CD4-positive, alpha-beta T cell treated with Interleukin-17A for 4 hours (primary cell): ENCODE results near the gene MDH1.
"Not testable (repeated sequence)": the region's sequence is repeated elsewhere in the genome, so short reads cannot be mapped to it uniquely, and the experiment has no call there.

ENCODE experiments used
- DNase-seq: peaks from one replicate; pipeline ENCODE4 v3.0.0-alpha.2; 2020; ENCODE audit warnings: mixed read lengths

MDH1 gene

DNA sequence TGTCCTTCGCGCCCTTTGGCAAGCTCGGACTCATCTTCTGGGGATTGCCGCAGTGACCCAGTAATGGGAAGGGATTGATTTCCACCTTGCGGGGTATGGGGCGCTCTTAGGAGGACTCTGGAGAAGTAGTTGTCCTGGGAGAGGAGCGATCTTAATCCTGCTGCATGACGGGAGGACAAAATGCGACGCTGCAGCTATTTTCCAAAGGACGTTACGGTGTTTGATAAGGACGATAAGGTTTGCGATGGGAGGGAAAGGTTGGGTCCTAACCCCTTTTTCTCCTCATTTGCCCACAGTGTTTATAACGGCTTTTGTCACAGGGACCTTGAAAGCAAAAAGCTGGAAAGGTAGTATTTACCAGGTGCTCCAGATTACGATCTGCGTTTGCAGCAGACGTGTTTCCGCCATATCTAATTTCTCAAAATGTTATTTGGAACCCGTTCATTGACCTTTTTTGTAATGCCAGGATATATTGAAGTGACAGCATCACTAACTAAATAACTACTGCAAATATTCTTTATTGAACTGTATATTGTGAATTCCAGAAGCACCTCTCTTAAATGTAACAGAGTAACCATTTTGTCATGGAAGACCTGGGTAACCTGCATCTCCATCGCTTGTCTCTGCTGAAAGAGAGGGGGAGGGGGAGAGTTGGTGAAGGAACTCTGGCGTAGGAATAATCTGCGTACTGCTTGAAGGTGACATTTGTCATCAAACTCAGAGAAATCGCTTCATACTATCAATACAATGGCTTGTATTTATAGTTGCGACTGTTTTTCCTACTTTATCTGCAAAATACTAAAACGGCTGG, 590 bp downstream of the MDH1 start:
- DNase-seq: no peak

DNA sequence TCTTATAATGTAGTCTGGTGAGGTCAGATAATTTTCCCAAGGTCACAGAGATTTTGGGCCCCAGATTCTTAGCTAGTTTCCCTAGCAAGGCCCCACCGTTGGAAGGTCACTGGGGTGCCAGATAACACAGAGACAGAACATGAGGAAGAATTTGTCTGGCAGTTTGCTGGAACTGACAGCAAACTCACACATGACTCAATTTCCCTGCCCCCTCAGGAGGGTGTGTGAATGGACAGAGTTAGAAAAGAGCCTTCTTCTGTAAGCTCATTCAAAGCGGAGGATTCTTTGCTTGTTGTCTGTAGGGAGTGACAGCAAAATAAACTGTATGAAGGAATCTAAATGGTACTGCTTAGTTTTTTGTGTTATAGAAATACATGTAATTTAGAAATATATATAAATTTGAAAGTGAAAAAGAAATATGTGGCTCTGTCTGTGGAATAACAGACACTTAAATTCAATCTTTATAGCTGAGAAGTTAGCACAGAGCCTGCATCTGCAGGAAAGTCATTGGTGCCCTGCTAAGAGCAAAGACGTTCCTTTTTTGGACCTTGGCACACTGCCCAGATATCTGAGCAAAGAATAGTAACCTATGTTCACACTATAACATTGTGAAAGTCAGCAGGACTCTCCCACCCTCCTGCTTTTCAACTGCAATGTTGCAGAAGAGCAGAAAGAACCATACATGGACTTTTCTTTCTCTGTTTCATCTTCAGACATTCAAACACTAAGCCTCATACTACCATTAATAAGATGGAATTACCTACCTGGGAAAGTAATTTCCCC, 2.1 kb downstream of the MDH1 start:
- DNase-seq: no peak

GRCh38 chr2:63591566-63592175, 2.9 kb downstream of the MDH1 start:
- no peak for DNase-seq

DNA sequence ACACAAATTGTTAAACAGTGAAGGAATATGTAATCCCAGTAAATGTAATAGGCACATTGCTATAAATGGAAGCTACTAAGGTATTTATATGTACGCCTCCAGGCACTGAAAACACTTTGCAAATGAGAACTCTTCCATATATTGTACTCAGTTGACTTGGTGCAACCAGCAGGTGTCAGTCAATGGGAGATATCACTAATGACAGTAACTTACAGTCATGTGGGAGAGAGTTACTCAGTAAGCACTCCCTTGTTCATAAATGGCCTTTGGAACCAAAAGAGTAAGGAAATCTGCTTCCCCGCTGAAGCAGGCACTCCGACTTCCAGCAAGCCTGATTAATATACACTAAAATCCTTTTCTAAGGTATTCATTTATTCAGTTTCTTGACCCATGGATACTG, 5.9 kb downstream of the MDH1 start:
- DNase-seq: no peak

DNA sequence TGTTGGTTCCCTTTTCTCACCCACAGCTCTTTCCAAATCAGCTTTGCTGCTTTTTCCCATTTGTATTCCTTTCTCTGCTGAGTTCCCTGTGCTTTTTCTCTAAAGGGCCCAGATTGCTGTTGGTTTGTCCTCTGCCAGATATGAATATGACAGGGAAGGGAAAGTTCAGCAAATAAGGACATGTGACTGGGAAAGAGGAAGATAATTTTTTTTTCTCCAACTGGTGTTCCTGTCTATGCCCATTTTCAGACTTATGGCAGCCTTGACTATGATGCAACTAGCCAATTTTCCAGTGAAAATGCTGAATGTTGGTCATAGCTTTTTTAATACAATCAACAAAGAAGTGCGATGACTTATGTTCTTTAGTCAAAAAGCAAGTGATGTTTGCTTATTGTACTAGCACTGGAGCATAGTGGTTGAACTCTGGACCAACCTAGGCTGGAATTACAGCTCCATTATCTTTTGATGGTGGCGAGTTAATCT, 7.7 kb downstream of the MDH1 start:
- DNase-seq: no peak

DNA sequence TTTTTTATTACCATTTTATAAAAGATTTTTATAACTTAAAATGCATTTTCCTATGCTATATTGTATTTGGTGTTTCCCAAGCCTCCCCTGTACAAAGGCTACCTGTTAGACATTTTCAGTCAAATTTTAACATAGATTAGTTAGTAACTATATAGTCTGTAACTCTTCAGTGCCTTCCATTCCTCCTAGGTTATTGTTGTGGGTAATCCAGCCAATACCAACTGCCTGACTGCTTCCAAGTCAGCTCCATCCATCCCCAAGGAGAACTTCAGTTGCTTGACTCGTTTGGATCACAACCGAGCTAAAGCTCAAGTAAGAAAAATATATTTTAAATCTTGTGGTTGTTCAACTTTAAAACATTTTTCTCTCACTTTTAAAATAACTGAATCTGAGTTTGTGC, 10.2 kb downstream of the MDH1 start:
- DNase-seq: no peak

DNA sequence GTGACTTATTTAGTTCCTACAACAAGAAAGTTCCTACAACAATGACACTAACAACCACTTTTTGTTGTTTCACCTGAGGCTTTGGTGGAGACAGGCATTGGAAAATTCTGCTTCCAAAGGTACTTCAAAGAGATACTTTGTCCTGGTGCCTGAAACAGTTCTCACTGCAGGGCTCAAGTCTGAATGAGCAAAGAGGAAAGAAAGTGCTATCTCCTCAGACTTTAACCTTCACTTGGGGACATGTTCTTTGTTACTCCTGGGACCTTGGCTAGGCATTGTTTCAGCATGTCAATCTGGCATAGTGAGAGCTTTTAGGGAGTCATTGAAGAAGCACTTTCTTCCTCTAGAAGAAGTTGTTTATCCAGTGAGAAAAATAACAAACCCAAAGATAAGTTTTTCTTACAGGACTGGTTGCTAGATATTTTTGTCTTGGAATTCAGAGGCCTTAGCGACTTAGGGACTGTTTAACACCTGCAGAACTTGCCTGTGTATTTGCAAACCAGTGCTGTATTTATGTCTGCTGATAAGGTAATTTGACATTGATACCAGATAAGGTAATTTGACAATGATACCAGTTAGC, 12.2 kb downstream of the MDH1 start:
- no peak for DNase-seq

DNA sequence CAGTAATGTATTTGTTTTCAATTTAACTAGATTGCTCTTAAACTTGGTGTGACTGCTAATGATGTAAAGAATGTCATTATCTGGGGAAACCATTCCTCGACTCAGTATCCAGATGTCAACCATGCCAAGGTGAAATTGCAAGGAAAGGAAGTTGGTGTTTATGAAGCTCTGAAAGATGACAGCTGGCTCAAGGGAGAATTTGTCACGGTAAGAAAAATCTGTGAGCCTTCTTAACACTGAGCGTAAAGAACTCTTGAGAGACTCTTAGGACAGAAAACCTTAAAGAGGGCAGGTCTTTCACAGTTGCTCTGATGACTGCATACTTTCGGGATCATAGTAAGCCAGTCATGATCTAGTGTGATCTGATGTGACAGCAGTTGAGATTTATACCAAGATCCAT, 15.9 kb downstream of the MDH1 start:
- no peak for DNase-seq

GRCh38 chr2:63608865-63609264, 20.1 kb downstream of the MDH1 start:
- DNase-seq: not testable (repeated sequence)

DNA sequence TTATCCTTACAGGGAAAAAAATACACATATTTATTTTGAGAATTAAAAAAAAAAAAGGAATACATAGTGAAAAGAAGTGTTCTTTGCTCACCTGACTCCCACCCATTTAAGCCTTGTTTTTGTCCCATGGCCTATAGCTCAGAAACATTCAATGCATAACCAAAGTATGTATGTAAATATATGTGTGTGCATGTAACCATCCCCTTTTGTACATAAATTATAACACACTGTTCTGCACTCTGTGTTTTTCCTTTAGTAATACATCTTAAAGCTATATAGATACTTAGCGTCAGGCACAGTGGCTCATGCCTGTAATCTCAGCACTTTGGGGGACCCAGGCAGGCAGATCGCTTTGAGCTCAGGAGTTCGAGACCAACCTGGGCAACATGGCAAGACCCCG, 21.8 kb downstream of the MDH1 start:
- no peak for DNase-seq

GRCh38 chr2:63613391-63613901, 24.7 kb downstream of the MDH1 start:
- DNase-seq: no peak

DNA sequence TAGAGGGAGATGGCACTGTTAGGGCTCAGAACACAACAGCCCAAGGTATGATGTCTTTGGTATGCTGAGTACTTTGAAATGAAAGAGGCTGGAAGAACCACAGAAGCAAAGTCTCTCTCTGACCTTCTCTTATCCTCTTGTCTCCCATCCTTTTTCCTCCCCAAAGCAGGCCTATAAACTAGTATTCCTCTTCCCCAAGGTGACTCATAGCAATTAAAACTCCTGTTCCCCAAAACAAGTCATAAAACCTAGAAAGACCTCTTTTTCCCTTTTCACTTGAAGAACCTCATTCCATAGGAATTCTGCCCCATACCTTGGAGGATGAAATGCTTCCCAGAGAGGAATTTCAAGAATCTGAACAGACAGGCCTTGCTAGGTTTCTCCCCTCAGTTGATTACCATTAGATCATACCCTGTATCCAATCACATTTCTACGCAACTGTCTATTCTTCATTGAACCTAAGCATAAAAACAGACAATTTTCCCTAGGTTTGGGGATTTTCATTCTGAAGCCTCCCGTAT, 25.7 kb downstream of the MDH1 start:
- no peak for DNase-seq

DNA sequence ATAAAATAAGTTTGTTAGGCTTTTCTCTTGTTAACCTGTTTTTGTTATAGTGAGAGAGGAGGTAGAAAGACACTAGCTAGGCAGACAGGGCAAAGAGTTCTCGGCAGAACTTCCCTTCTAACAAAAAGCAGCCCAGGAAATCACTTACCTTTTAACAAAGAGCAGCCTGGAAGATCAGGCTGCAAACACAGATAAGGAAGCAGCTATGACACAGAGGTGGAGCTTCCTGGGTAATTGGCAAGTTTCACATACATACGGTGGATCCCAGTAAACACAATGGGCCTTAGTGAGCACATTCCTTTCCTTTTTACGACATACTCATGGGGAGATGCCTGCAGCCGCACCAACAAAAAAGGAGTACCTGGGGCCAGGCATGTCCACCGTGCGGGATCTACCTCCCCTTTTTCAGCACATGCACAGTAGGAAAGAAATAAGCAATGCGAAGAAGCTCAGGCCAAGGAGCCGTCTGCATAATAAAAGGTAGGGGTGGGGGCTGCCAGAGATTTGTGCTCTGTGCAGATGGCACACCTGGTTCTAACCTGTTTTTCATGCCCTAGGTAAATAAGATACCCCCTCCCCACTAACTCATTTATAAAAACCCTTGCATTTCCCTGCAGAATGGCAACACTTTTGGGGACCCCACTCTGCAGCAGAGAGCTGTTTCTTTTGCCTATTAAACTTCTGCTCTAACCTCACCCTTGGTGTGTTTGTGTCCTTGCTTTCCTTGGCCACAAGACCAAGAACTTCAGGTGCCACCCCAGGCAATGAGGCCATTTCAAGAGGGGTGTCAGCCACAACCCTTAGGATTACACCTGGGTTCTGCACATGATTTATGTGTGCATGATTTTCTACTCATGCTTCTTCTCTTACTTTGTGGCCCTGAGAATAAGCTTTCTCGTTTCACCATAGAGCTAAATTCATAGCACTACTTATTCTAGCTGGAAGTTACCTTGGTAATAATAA, 26.5 kb downstream of the MDH1 start:
- DNase-seq: no peak

DNA sequence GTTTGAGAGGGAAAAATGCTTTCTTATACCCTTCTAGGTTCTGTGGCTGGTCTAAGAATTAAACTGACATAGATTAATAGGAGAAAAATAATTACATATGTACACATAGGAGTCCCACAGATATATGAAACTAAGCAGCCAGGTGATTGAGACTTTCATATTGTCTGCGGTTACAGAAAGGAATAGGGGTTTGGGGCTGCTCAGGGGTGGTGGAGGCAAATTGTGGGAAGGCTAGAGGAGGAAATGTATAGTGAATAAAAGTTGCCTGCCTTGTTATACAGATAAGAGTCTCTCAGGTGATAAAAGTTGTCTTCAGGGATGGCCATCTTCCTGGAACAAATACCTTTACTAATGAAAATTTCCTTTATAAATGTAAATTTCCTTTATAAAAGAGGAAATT, 28.6 kb downstream of the MDH1 start:
- no peak for DNase-seq

DNA sequence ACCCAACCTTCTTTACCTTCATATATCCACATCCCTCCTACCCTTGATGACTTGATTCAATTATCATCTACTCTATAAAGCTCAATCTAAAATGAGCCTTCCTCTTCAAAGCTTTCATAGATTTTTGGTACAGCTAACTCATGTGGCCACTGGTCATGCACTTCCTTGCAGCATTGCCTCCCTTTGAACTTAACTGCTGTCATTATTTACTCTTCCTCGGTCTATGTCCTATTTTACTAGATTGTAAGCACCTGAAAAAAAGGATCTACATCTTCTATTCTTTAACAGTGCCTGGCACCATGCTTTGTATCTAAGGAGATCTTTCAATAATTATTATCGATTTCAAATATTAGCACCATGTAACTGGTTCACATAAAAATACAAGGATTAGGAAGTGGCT, 30.6 kb downstream of the MDH1 start:
- DNase-seq: no peak

GRCh38 chr2:63622751-63623150, 34.0 kb downstream of the MDH1 start:
- DNase-seq: no peak

- DNase-seq: not testable (repeated sequence)
Measured at GRCh38 chr2:63623763-63624162, 35.0 kb downstream of the MDH1 start.

- DNase-seq: no peak
Measured at GRCh38 chr2:63627866-63628265, 39.1 kb downstream of the MDH1 start.

GRCh38 chr2:63628403-63628942, 39.7 kb downstream of the MDH1 start:
- no peak for DNase-seq

- no peak for DNase-seq
Measured at GRCh38 chr2:63631501-63631900, 42.7 kb downstream of the MDH1 start.

DNA sequence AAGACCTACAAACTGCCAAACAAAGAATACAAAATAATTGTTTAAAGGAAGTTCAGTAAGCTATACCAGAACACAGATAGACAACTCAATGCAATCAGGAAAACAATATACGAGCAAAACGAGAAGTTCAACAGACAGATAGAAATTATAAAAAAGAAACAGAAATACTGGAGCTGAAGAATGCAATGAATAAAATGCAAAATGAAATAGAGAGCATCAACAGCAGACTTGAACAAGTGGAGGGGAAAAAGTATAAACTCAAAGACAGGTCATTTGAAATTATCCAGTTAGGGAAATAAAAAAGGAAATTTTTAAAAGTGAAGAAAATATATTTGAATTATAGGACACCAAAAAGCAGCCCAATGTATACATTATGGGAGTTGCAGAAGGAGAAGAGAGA, 43.6 kb downstream of the MDH1 start:
- no peak for DNase-seq
